GM19397 (cell line): ENCODE results near the gene UBASH3A.
"Not testable (repeated sequence)": the region's sequence is repeated elsewhere in the genome, so short reads cannot be mapped to it uniquely, and the experiment has no call there.

Experiments used
- ATAC-seq: cut with Tn5 transposase; IDR thresholded peaks from one replicate; pipeline ENCODE4 v1.9.1; 2021; ENCODE audit warnings: mild to moderate bottlenecking, moderate library complexity; ENCODE audit not compliant: unreplicated experiment

Gene UBASH3A

GRCh38 chr21:42465008-42465802, 61.5 kb downstream of the UBASH3A start:
- no peak for ATAC-seq

DNA sequence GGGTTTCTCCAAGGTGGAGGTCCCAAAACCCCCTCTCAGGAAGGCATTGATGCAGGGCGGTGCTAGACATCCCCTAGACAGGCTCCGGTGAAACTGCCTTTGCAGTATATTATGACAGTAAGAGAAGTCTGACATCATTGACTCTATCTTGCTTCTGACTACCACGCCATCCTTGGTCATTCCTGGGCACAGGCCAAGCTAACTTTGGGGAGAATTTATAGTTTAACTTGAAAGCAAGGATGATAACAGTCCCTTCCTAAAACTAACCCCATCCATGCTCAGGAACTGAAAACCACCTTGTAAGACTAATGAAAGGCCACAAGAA, 62.1 kb downstream of the UBASH3A start:
- no peak for ATAC-seq

GRCh38 chr21:42466700-42467099, 63.0 kb downstream of the UBASH3A start:
- ATAC-seq: no peak

- ATAC-seq: no peak
Measured at GRCh38 chr21:42467140-42467983, 63.7 kb downstream of the UBASH3A start.

DNA sequence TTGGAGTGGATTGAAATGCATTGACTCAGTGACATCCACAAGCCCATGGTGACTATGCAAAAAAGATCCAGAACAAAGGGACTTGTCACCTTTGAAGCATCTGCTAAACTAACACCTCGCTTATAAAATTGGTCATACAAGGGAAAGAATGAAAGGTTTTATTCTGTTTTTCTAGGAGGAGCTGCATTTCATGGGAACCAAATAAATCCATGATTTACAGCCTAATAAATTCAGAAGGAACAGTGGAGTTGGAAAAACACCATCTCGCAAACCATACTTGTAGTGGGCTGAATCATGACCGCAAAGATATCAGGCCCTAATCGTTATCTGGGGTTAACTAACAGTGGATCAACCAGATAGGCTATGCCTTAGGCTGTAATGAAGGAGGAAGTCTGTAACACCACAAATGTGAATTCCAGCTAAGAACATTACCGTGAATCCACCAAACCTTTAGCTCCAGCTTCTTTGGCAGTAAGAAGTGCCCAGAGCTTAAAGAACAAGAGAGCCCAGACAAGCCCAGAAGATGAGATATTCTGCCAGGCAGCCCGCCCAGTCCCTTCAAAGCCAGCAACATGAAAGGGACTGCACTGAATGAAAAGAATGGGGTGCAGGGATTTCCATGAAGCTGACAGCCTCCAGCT, 64.9 kb downstream of the UBASH3A start:
- no peak for ATAC-seq

DNA sequence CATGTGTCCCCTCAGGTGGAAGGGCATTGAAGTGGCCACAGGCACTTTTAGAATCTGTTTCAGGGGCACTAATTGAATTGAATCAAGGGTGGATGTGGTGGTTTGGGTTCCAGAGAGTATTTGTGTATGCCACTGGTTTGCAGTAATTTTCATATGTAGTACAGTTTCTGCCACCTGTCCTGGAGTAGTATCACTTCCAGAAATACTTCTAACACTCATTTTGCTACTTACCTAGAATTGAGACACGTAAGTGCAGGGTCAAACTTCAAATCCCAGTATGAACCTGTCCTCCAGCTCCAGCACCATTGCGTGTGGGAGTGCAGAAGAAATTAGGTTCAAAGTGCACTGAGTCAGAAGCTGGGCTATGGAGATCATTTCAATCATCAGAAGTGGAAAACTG, 65.6 kb downstream of the UBASH3A start:
- ATAC-seq: no peak

GRCh38 chr21:42469726-42470125, 66.0 kb downstream of the UBASH3A start:
- ATAC-seq: not testable (repeated sequence)

- ATAC-seq: no peak
Measured at GRCh38 chr21:42471206-42471605, 67.5 kb downstream of the UBASH3A start.

DNA sequence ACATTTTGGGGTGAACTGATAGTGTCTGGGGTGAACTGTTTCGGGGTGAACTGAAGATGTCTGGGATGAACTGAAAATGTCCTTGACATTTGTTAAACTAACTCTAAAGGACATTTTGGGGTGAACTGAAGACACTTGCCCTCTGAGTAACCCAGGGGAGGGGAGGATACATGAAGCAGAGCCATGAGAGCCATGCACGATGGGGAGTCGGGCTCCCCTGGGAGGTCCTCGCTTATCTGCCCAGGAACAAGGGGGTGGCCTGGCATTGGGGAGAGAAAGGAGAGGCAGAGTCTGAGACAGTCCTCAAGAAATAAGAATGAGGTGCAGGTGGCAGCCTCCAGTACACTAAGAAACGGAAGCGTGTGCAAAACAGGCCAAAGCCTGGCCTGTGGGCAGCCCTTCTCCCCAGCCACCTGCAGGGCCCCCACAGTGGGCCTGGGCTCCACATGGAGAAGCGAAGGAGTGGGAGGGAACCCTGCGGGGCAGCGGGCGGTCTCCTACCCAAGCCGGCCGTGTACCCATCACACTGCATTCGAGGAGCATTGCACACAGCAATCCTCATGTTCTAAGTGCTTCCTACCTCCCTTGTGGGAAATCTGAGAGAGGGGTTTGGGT, 68.1 kb downstream of the UBASH3A start:
- ATAC-seq: no peak

GRCh38 chr21:42472521-42472920, 68.8 kb downstream of the UBASH3A start:
- no peak for ATAC-seq

DNA sequence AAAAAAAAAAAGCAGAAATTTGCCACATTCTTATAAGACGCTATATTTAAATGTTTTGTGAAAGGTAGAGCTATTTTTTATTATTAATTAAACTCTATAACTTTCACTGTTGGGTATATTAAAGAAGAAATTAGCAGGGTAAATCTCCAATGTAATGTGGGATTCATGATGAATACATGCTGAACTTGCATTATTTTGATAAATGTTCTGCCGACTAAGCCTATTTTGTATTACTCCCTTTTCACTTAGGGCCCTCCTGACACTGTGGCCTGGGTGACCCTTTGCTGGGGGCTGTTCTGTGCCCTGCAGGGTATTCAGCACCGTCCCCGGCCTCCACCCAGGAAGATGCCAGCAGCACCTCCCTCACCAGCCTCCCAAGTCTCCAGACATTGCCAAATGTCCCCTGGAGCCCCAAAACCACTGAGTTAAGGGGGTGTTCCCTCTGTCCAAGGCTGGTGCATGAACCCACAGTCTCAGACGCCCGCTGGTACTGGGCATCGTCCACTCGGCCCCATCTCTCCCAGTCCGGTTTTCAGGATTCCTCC, 69.9 kb downstream of the UBASH3A start:
- no peak for ATAC-seq

DNA sequence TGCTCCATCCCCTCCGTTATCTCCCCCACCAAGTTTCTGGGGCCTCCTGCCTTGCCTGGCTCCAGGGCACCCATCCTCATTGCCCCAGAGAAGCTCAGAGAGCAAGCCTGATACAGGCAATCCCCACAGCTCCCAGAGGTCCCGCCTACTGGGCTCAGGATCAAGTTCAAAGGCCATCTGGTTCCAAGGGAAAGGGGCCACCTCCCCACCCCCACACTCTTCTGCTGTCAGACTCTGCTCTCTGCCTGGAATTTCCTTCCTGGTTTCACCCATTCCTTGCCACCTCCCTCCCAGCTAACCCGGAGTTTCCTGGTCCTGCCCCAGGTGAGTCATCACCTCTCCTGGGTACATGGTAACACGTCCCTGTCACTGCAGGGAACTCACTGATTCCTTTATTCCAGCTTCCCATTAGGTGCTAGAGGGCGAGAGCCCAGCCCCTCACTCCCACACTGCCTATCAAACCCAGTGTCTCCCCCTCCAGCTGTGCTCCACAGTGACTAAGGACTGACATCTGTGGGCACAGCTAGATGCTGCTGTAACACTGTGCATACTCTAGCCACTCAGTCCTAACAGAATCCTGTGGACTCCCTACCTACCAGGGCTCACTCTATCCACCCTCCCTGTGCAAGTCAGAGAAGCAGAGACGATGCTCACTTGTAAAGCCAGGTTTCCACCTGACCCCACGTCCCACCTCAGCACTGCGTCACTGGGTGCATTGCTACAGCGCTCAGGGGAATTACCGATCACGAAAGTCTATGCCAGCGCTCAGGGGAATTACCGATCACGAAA, 70.5 kb downstream of the UBASH3A start:
- ATAC-seq: peak; percentile 46

DNA sequence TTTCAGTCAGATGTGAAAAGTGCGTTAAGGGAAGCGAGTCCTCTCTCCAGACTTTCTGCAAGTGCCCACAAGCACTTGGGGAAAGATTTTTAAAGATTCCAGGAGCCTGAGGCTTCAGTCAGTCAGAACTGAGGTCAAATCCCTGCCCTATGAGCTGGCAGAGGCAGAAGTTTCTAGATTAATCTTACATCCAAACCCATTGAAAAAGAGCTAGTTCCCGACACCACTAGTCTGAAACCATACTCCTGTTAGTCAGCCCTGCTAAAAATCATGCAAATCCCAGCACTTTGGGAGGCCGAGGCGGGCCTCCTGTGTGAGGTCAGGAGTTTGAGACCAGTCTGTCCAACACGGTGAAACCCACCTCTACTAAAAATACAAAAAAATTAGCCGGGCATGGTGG, 71.3 kb downstream of the UBASH3A start:
- ATAC-seq: no peak

DNA sequence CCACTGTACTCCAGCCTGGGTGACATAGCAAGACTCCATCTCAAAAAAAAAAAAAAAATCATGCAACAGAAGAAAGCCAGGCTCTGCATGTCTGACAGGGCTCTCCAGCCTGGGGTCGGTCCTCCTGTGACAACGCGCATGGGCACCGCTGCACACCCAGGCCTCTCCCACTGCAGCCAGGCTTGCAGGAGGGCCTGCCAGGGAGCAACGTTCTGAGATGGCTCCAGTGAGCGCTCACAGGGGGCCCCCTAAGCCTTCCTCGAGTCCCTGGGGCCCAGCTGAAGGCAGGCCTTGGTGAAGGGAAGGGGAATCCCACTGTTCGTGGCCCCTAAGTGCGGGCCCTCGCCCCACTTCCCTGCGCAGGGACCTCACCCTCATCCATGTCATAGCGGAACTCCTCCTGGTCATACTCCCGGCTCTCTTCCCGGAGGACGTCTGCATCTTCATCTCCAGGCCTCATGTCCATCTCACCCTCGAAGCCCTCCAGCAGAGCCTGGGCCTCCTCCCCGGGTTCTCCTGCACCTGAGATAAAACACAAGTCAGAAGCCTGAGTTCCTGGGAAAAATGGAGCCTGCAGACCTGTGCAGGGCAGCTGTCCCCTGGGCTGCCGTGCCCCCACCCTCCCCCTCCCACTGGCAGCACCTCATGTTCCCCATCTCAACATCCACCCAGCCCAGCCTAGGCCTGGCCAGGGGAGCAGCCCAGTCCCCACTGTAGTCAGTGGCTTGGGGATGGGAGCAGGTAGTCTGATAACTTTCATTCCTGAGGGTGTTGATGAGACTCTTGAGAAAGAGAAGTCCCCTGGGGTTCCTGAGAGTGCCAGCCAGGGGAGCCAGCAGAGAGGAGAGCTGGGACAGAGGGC, 72.1 kb downstream of the UBASH3A start:
- ATAC-seq: no peak

DNA sequence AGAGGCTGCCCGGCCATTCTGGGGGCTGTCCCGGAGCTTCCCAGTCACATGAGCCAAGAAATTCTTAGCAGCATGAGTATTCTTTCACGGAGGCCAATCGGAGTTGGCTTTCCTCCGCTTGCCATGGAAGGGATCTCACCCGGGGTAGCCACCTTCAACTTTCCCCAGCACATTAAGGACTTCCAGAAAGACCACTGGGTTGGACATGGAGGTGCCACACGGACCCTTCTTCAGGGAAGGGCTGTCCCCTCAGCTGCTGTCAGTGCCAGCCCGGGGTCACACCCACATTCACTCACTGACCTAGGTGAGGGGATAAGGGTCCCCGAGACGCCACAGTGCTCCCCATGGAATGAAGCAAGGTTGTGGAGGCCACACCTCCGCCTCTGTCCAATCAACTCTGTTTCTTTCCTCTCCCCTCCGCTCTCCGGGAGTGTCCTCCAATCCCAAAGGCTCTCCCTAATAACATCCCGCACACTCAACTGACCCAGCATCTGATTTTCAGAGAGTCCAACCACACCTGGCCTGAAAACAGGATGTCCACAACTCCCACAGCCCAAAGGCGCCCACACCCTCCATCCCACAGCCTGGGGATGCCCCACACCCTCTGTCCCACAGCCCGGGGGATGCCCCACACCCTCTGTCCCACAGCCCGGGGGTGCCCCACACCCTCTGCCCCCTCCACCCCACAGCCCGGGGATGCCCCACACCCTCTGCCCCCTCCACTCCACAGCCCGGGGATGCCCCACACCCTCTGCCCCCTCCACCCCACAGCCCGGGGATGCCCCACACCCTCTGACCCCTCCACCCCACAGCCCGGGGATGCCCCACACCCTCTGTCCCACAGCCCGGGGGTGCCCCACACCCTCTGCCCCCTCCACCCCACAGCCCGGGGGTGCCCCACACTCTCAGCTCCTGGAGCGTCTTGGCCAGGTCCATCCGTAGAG, 73.0 kb downstream of the UBASH3A start:
- no peak for ATAC-seq

- ATAC-seq: no peak
Measured at GRCh38 chr21:42478504-42478903, 74.8 kb downstream of the UBASH3A start.

DNA sequence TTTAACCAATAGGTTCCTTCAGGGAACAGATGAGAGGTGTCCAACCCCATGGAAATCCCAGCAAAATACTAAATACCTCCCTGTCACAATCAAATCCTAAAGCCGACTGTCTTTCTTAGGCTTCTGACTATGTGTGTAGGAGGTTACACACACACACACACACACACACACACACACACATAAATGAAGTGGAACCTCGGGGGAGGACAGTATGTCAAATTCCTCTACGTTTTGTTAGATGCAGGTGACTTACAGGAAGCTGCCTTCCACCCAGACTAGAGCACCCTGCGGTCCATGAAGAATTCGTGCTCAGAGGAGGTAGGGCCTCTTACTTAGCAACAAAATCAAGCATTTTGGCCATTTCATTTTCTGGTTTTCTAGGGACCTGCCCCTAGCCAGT, 75.9 kb downstream of the UBASH3A start:
- ATAC-seq: no peak

DNA sequence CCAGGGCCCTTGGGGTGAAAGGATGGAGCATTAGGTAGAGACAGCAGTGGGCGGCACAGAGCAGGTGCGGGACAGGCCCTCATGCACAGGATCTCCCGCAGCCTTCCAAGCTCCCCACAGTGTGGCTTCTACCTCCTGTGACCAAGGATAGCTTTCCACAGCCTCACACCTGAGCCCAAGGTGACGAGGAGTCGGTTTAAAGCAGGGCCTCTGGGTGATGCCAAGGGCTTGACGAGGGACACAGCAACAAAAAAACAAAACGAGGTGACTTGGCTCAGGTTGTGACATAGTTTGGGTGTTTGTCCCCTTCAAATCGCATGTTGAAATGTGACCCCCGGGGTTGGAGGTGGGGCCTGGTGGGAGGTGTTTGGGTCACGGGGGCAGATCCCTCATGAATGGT, 77.0 kb downstream of the UBASH3A start:
- ATAC-seq: no peak
